HepG2 (cell line): ENCODE measurements around the gene MICOS13. TPM values are rescaled to one million over a fixed set of nuclear protein-coding genes. Genes with fewer than 3 reads are reported as not detected.

Experiments
- ARNT2 ChIP-seq: sonication (generic); formaldehyde crosslinking; IDR thresholded peaks from 2 replicates; pipeline ENCODE4 v1.8.0; 2022; ENCODE audit warnings: mild to moderate bottlenecking, low read depth, missing genetic modification reagents, moderate library complexity
- ATF1 ChIP-seq: IDR thresholded peaks from 2 replicates; pipeline ENCODE4 v1.6.1; 2016; ENCODE audit warnings: mild to moderate bottlenecking, control low read depth
- KLF15 ChIP-seq: sonication (generic); formaldehyde crosslinking; IDR thresholded peaks from 2 replicates; pipeline ENCODE4 v1.8.1; 2023; ENCODE audit warnings: borderline replicate concordance, mild to moderate bottlenecking, inconsistent platforms, missing genetic modification reagents, mixed read lengths
- NKX3-1 ChIP-seq: sonication (generic); formaldehyde crosslinking; IDR thresholded peaks from 2 replicates; pipeline ENCODE4 v1.5.0; 2020; ENCODE audit warnings: missing genetic modification reagents
- POLR2G ChIP-seq: fragments of 200-400 bp; formaldehyde crosslinking; IDR thresholded peaks from 2 replicates; pipeline ENCODE4 v1.6.1; 2018; ENCODE audit warnings: mild to moderate bottlenecking, low read depth, low read length, moderate library complexity
- PPARG ChIP-seq: conservative IDR thresholded peaks from 2 replicates; pipeline ENCODE4 v1.6.1; 2016; ENCODE audit warnings: missing biosample characterization, missing genetic modification reagents
- RBAK ChIP-seq: sonication (generic); formaldehyde crosslinking; IDR thresholded peaks from 2 replicates; pipeline ENCODE4 v1.5.1; 2020; ENCODE audit warnings: mild to moderate bottlenecking, missing genetic modification reagents
- SP4 ChIP-seq: sonication (generic); formaldehyde crosslinking; IDR thresholded peaks from 2 replicates; pipeline ENCODE4 v1.8.1; 2023; ENCODE audit warnings: mild to moderate bottlenecking, missing genetic modification reagents
- U2AF1 ChIP-seq: fragments of 200-400 bp; formaldehyde crosslinking; optimal IDR thresholded peaks from 2 replicates; pipeline ENCODE3; 2017; ENCODE audit warnings: mild to moderate bottlenecking, low read depth, low read length
- YY1 ChIP-seq: IDR thresholded peaks from 2 replicates; pipeline ENCODE4 v1.6.1; 2011; ENCODE audit warnings: low read length, low read depth, moderate library complexity, mild to moderate bottlenecking; ENCODE audit not compliant: insufficient read depth, insufficient replicate concordance
- ZFP1 ChIP-seq: IDR thresholded peaks from 2 replicates; pipeline ENCODE4 v1.6.1; 2016
- ZFP36L1 ChIP-seq: sonication (generic); formaldehyde crosslinking; IDR thresholded peaks from 2 replicates; pipeline ENCODE4 v1.8.0; 2022; ENCODE audit warnings: mild to moderate bottlenecking, missing genetic modification reagents, moderate library complexity
- ZNF33B ChIP-seq: sonication (generic); formaldehyde crosslinking; IDR thresholded peaks from 2 replicates; pipeline ENCODE4 v1.5.1; 2020; ENCODE audit warnings: mild to moderate bottlenecking, missing genetic modification reagents
- ZNF607 ChIP-seq: sonication (generic); formaldehyde crosslinking; IDR thresholded peaks from 2 replicates; pipeline ENCODE4 v1.5.1; 2020; ENCODE audit warnings: missing genetic modification reagents, mild to moderate bottlenecking, borderline replicate concordance
- ZNF652 ChIP-seq: IDR thresholded peaks from 2 replicates; pipeline ENCODE4 v1.6.1; 2016; ENCODE audit warnings: low read depth, borderline replicate concordance
- ZNF720 ChIP-seq: sonication (generic); formaldehyde crosslinking; IDR thresholded peaks from 2 replicates; pipeline ENCODE4 v1.4.0; 2020; ENCODE audit warnings: missing genetic modification reagents
- ZNF788 ChIP-seq: sonication (generic); formaldehyde crosslinking; IDR thresholded peaks from 2 replicates; pipeline ENCODE4 v1.5.0; 2020; ENCODE audit warnings: mild to moderate bottlenecking, missing genetic modification reagents, borderline replicate concordance
- polyA plus RNA-seq, 8 experiments: library from polyadenylated mRNA; depleted of rRNA in 3 of 8; stranded (reverse) in 7 of 8; unstranded in 1 of 8; fragments of >200 nt; fragmentation: Illumina TruSeq in 4 of 8; extraction: Trizol in 4 of 8; gene quantifications; 2 replicates each; pipeline versions ENCODE4 v1.2.1 to v1.2.3, GENCODE V29; 2011 to 2016; ENCODE audit warnings: low read depth in 4 of 8, missing spikeins in 1 of 8, mixed read lengths in 1 of 8; ENCODE audit not compliant: insufficient read depth in 1 of 8
- total RNA-seq, 5 experiments: library from RNA; depleted of rRNA; stranded (reverse); fragments of >200 nt; fragmentation: Illumina TruSeq; extraction: Trizol; gene quantifications; 2 replicates each; pipeline ENCODE4 v1.2.3, GENCODE V29; 2016; ENCODE audit warnings: low read depth in 1 of 5
- TF ChIP-seq, protein P1 (sequence below): sonication (generic); formaldehyde crosslinking; IDR thresholded peaks from 2 replicates; pipeline ENCODE4 v1.4.0; 2020; ENCODE audit warnings: mild to moderate bottlenecking, missing genetic modification reagents, borderline replicate concordance
- TF ChIP-seq, protein P2 (sequence below): sonication (generic); formaldehyde crosslinking; IDR thresholded peaks from 2 replicates; pipeline ENCODE4 v1.4.0; 2020; ENCODE audit warnings: missing genetic modification reagents, low read depth, mild to moderate bottlenecking, borderline replicate concordance
- TF ChIP-seq, protein P3 (sequence below): sonication (generic); formaldehyde crosslinking; IDR thresholded peaks from 2 replicates; pipeline ENCODE4 v1.5.1; 2020; ENCODE audit warnings: mild to moderate bottlenecking, moderate library complexity, missing genetic modification reagents
- TF ChIP-seq, protein P4 (sequence below), 2 experiments: IDR thresholded peaks; 2 replicates each; pipeline ENCODE4 v1.6.1; 2011 to 2012; ENCODE audit warnings: low read length in 2 of 2, borderline replicate concordance in 1 of 2, low read depth in 1 of 2, mild to moderate bottlenecking in 1 of 2, moderate library complexity in 1 of 2

Gene MICOS13
- total and polyA plus RNA-seq, 2 of the 13 experiments (the other 11 are each of a cell fraction or from before 2014, with no cell fraction given) = 28.8 to 35.4 TPM

DNA sequence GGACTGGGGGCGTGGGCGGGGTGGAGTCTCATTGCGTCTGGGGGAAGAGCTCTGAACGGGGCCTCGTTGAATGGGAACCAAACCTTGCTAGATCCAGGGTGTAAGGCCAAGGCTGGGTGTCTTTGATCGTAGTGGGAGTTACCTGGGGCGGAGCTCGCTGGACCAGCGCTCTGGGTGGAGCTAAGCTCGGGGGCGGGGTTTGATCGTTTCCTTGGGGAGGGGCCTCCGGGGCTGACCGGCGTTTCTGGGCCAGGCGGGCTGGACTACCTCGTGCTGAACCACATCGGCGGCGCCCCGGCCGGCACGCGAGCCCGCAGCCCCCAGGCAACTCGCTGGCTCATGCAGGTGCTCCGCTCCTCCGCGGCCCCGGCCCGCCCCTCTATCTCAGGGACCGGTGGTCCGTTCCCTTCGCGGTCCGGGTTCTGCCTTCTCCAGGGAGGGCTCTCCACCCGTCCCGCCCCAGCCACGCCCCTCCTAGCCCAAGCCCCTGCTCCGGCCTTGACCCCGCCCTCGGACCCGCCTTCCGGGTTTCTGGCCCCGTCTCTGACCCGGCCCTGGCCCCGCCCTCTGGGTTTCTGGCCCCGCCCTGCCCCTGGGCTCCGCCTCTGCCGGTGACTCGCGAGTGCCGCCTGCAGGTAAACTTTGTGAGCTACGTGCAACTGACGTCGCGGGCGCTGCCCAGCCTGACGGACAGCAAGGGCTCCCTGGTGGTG is 6.5 kb upstream of the MICOS13 start (continued):
- TF ChIP-seq, protein P1, sequence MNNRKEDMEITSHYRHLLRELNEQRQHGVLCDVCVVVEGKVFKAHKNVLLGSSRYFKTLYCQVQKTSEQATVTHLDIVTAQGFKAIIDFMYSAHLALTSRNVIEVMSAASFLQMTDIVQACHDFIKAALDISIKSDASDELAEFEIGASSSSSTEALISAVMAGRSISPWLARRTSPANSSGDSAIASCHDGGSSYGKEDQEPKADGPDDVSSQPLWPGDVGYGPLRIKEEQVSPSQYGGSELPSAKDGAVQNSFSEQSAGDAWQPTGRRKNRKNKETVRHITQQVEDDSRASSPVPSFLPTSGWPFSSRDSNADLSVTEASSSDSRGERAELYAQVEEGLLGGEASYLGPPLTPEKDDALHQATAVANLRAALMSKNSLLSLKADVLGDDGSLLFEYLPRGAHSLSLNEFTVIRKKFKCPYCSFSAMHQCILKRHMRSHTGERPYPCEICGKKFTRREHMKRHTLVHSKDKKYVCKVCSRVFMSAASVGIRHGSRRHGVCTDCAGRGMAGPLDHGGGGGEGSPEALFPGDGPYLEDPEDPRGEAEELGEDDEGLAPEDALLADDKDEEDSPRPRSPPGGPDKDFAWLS (CRISPR knock-in tag) = no peak
- TF ChIP-seq RBAK = no peak
- TF ChIP-seq ZFP36L1 = no peak
- peak; percentile 99 for TF ChIP-seq SP4 (CRISPR knock-in tag)
- TF ChIP-seq, protein P2, sequence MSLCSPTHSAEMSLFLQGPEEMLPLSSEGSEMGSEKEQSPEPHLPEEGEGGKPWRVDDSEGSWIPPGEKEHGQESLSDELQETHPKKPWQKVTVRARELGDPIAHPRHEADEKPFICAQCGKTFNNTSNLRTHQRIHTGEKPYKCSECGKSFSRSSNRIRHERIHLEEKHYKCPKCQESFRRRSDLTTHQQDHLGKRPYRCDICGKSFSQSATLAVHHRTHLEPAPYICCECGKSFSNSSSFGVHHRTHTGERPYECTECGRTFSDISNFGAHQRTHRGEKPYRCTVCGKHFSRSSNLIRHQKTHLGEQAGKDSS (CRISPR knock-in tag) = no peak
- TF ChIP-seq POLR2G = peak; percentile 48; the same call in 1 of the 2 replicates
- TF ChIP-seq, protein P3, sequence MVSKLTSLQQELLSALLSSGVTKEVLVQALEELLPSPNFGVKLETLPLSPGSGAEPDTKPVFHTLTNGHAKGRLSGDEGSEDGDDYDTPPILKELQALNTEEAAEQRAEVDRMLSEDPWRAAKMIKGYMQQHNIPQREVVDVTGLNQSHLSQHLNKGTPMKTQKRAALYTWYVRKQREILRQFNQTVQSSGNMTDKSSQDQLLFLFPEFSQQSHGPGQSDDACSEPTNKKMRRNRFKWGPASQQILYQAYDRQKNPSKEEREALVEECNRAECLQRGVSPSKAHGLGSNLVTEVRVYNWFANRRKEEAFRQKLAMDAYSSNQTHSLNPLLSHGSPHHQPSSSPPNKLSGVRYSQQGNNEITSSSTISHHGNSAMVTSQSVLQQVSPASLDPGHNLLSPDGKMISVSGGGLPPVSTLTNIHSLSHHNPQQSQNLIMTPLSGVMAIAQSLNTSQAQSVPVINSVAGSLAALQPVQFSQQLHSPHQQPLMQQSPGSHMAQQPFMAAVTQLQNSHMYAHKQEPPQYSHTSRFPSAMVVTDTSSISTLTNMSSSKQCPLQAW (CRISPR knock-in tag) = peak; percentile 24; the same call in 1 of the 2 replicates
- no peak for TF ChIP-seq ZFP1 (CRISPR knock-in tag)
- TF ChIP-seq, protein P4, sequence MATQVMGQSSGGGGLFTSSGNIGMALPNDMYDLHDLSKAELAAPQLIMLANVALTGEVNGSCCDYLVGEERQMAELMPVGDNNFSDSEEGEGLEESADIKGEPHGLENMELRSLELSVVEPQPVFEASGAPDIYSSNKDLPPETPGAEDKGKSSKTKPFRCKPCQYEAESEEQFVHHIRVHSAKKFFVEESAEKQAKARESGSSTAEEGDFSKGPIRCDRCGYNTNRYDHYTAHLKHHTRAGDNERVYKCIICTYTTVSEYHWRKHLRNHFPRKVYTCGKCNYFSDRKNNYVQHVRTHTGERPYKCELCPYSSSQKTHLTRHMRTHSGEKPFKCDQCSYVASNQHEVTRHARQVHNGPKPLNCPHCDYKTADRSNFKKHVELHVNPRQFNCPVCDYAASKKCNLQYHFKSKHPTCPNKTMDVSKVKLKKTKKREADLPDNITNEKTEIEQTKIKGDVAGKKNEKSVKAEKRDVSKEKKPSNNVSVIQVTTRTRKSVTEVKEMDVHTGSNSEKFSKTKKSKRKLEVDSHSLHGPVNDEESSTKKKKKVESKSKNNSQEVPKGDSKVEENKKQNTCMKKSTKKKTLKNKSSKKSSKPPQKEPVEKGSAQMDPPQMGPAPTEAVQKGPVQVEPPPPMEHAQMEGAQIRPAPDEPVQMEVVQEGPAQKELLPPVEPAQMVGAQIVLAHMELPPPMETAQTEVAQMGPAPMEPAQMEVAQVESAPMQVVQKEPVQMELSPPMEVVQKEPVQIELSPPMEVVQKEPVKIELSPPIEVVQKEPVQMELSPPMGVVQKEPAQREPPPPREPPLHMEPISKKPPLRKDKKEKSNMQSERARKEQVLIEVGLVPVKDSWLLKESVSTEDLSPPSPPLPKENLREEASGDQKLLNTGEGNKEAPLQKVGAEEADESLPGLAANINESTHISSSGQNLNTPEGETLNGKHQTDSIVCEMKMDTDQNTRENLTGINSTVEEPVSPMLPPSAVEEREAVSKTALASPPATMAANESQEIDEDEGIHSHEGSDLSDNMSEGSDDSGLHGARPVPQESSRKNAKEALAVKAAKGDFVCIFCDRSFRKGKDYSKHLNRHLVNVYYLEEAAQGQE (IDR thresholded peaks at IDR 0.05; ENCODE audit: borderline replicate concordance in 1 of 2, low read depth in 1 of 2, low read length in 2 of 2) = no peak
- no peak for TF ChIP-seq NKX3-1 (CRISPR knock-in tag)
- TF ChIP-seq ZNF607 (CRISPR knock-in tag) = no peak
- TF ChIP-seq ATF1 (CRISPR knock-in tag) = no peak
- TF ChIP-seq YY1 = peak; percentile 45
- no peak for TF ChIP-seq PPARG (CRISPR knock-in tag)
- 0 out of 2 replicates have a peak, but pooled peaks have one; percentile 14 for TF ChIP-seq ARNT2 (CRISPR knock-in tag)
- TF ChIP-seq ZNF788 (CRISPR knock-in tag) = 0 out of 2 replicates have a peak, but pooled peaks have one; percentile 18
- no peak for TF ChIP-seq ZNF652
- TF ChIP-seq U2AF1 = no peak
- no peak for TF ChIP-seq KLF15 (CRISPR knock-in tag)
- TF ChIP-seq ZNF33B = no peak
- no peak for TF ChIP-seq ZNF720 (CRISPR knock-in tag)
